ENCODE data around the gene ASAP2. TPM values are rescaled to one million over a fixed set of nuclear protein-coding genes. Genes with fewer than 3 reads are reported as not detected.

ASAP2 gene
- total RNA-seq, 1 donor from 2014 or later = 0.23 TPM

DNA sequence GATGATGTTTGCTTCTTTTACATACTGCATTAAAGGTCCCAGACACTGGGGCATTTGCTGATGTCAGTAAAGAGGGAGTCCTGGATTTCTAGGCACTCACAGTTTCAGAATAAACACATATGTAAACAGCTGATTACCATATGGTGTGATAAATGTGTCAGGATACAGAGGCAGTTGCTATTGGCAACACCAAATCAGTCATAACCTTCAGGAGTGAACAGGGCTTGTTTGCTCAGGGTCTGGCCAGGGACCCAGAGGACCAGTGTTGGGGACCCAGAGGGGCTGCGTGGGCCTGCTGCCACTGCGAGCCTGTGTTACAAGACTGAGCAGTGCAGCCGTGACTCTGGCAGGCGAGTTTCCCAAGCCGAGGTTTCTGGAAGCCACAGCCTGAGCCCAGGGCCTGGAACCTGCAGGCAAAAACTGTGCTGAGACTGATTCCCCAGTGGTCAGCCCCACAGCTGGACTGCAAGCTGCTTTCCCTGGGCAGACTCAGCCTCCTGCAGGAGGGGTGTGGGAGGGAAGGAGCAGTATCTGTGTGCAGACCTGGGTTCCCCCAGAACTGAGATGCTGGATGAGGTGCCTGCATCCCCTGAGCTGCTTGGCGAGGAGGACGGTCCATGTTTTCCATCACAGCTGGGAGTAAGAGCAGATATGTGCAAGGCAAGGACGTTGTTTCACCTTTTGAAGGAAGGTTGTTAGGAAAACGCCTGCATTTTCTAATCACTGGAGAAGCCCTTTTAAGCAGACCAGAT, 23.6 kb downstream of the ASAP2 start:
- intact Hi-C loops (cut with micrococcal nuclease) = no loop called here

DNA sequence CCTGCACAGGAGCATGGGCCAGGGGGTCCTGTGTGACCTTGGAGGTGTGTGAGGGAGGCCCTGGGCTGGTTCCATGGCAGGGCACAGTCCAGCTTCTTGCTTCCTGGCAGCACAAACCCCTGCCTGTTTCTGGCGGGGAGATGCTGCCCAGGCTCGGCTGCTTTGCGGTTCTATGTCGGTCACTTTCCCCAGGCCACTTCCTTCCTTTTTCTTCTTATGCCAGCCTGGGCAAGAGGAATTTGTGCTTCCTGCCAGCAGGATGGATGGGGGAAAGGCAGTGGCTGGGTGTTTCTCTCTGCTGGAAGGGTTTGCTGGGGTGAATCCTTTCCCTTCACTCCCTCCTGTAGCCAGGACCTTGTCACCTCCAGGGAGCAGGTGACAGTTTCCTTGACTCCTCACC, 24.3 kb downstream of the ASAP2 start:
- intact Hi-C loops (cut with micrococcal nuclease) = no loop called here

DNA sequence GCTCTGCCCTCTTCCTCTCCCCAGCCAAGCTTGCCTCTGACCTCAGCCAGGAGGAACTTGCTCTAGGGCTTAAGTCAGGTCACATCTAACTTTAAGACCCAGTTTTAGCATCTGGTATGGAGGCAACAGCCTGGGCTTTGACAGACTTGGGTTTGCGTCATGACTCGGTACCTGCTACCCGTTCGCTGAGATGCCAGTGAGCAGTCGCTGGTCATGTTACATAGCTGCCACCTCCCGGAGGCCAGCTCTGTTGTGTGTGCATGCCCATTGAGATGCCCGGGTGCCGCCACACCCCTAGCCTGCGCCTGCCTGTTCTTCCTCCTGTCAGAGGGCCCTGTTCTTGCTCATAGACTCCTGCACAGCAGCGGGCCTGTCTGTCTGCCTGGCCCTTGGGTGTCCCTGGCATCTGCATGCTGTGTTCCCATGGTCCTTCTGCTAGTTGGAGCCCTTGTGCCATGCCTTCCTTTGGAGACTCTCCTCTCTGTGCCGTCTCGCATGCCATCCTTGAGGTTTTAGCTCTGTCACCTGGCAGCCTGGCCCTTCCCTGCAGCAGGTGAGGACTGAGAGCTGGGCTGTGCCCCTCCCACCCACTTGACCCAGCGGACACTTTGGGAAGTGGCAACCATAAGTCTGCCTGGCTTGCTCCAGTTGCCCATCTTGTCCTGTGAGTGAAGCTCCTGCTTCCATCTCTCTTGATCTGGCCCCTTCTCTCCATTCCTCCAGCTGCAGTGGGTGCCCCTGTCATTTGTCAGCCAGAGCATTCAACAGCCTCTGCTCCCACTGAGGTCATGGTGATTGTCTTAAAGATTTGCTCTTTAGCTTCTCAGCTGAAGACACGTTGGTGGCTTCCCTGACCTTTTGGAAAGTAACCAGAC, 24.9 kb downstream of the ASAP2 start:
- intact Hi-C loops (cut with micrococcal nuclease) = no loop called here

DNA sequence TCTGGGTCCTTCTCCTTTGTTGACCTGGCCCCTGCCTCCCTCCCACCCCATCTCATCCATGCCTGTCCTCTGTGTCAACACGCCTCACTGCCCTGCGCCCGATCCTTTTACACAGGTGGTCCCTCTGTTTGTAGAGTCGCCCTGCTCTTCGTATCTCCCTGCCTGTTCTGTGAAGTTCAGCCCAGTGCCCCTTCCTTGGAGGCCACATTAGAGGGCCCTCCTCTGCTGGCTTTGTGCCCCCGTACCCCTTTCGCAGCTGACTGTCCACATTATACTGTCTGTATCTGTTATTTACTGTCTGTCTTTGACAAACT, 25.5 kb downstream of the ASAP2 start:
- intact Hi-C loops (cut with micrococcal nuclease) = no loop called here

DNA sequence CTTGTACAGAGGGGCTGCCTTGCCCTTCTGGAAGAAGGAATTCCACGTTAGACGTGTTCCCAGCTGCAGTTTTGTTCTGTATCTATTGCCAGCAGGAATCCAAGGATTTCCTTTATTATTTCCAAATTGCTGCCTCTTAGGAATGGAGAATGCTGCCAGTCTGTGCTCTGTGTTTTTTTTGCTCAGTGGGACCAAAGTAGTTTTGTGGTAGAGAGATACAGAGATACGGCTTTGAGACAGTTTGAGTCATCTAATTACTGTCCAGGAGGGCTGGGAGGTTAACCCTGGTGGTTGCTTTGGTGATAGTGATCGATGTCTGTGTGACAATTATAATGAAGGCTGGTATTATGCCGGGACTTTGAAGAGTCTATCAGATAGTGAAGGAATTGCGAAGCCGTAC, 26.3 kb downstream of the ASAP2 start:
- intact Hi-C loops (cut with micrococcal nuclease) = no loop called here

DNA sequence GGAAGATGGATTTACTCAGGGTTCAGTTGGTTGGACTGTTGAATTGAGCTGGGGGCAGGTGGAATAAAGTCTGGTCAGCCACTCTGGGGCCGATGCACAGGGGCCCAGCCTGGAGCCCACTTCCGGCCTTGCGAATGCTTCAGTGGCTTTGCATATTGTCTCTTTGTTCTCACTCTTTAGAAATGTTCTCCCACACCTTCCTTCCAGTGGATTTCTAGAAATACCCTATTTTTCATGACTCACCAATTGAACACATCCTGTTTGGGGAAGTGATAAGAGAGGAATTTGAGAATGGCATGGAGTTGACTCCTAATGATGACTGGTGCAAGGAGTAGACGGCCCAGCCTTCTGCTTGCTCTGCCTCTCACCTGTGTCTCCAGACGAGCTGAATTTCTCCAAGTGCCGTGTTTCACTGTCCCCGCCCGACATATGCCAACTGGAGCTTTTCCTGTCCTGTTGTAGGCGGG, 28.1 kb downstream of the ASAP2 start:
- intact Hi-C loops (cut with micrococcal nuclease) = no loop called here

DNA sequence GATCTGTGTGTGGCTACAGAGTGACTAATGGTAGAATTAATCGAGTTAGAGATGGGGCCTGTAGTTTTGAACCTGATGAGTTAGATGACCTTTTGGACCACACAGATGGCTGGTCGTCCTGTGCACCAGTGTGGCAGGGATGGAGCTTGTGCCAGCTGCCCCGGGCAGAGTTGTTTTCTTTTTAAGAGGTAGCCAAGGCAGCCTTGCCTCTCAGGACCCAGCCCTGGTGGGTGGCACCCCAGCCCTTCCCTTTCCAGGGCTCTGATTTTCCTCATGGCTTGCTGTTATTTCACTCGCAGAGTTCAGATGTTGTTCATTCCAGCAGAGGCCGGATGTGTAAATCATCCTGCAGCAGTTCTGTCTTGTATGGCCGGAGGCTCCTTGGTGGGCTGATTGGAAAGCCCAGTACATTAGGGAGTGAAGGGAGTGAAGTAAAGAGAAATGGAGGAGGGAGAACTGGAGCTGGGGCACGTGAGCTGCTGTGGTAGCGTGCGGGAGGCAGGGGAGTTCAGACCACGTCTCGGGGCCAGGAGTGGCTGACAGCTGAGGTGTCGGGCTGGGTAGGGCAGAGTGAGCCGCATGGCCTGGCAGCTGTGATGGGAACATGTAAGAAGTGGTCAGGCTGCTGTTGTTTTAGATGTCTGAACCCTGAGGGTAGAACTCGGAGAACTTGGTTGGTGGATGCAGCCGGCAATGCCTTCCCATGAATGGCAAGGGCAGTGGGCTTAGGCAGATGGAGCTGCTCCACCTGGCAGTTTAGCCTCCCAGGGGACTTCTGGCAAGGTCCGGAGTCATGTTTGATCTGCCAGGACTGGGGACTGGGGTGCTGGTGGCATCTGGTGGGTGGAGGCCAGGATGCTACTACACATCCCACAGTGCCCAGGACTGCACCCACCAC, 28.8 kb downstream of the ASAP2 start:
- intact Hi-C loops (cut with micrococcal nuclease) = no loop called here

DNA sequence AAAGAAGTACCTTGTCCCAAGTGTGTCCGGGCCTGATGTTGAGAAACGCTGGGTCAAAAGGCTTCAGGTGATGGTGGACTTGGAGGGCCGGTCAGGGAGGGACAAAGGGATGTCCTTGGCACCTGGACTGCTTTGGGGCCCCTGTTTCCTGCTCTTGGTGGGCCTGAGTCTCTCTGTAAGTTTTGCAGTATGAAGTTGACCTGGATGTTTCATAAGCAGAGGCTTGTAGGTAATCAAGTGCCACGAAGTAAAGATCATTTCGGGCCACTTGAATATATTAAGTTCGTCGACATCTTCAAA, 29.4 kb downstream of the ASAP2 start:
- intact Hi-C loops (cut with micrococcal nuclease) = no loop called here

DNA sequence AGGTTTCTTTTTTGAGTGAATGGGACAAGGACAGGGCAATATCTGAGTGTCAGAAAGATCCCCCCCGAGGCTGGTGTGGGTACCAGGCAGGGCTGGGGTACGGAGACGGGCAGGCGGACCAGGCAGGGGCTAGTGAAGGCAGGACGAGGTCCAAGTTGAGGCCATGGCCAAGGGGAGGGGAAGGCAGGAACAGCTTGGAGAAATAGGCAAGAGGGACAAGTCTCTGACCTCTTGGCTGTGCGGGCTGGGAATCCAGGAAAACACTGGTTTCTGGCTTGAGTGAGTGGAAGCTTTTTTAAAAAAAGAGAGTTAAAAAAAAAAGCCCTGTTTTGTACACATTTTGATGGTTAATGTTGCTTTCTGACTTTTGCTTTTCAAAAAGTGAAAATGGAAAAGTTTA, 30.3 kb downstream of the ASAP2 start:
- intact Hi-C loops (cut with micrococcal nuclease) = no loop called here

DNA sequence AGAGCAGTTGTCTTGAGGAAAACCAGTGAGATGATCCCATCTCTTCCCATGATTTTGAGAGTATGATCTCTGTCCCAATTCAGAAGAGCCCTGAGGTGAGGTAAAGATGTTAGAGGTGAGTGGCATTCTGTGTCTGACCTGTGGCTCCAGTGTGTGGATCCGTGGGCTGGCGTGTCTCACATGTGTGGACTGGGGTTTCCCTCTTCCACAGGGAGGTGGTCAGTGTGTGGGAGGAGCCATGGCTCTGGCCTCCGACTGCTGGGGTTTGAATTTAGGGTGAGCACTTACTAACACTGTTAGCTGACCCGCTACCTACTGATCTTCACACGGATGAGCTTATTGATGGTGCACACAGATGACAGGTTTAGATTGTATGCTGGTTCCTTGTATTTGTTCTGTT, 31.2 kb downstream of the ASAP2 start:
- intact Hi-C loops (cut with micrococcal nuclease) = no loop called here

DNA sequence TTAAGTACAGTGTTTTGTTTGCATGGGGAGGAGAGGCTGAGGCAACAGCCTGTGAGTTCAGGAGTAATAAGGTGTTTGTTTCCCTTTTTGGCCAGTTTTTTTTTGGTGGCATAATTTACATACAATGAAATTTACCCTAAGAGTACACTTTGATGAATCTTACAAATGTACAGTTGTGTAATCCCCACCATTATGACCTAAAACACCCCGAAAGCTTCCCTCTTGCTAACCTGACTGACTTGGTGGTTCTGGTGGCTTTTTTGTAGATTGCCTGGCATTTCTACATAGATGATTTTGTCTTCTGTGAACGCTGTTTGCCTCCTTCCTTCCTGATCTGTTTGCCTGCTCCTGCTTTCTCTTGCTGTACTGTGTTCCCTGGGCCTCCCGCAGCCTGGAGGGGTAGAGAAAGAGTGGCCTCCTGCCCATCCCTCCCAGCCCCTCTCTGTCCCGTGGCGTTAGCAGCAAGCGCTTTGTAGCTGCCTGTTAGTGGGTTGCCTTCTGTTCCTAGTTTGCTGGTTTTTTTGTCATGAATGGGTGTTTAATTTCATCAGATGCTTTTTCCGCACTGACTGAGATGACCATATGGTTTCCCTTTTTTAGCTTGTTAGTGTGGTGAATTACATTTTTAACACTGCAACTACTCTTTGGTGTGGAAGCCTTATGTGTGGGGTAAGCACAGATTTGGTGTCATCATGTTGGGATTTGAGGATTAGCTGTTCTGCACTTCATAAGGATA, 32.1 kb downstream of the ASAP2 start:
- intact Hi-C loops (cut with micrococcal nuclease) = no loop called here

DNA sequence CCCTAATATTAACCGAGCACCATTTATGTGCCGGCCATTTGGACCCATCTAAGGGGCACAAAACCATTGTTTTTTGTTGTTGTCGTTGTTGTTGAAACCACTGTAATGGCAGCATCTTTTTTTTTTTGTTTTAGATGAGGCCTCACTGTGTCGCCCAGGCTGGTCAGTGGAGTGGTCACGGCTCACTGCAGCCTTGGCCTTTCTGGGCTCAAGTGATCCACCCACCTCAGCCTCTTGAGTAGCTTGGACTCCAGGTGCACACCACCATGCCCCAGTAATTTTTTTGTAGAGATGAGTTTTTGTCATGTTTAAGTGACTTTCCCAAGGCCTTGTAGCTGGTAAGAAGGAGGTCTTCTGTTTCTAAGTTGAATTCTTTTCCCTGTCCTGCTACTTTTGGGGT, 33.0 kb downstream of the ASAP2 start:
- intact Hi-C loops (cut with micrococcal nuclease) = no loop called here

DNA sequence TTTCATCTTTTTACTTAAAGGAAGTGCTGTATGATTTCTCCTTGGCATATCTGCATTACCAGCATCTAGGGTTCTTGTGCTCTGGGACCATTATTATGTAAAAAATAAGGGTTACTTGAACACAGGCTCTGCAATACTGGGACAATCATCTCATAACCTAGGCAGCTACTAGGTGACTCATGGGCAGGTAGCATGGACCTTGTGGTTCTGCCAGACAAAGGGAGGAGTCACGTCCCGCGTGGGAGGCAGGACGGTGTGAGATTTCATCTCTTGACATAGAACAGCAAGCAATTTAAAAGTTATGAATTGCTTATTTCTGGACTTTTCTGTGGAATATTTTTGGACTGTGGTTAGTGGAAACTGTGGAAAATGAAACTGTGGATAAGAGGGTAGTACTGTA, 34.1 kb downstream of the ASAP2 start:
- intact Hi-C loops (cut with micrococcal nuclease) = no loop called here

DNA sequence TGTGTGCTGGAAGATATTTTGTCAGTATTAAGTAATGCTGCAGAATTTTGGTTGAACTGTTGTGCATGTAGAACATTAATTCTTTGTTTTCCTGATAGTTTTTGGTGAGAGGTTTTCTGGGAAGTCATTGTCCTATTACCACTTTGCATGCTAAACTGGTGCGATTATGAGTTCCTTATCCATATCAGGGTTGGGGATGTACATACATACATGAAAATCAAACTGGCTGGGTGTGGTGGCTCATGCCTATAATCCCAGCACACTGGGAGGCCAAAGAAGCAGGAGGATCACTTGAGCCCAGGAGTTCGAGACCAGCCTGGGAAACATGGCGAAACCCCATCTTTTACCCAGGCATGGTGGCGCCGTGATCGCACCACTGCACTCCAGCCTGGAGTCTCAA, 34.6 kb downstream of the ASAP2 start:
- intact Hi-C loops (cut with micrococcal nuclease) = no loop called here

DNA sequence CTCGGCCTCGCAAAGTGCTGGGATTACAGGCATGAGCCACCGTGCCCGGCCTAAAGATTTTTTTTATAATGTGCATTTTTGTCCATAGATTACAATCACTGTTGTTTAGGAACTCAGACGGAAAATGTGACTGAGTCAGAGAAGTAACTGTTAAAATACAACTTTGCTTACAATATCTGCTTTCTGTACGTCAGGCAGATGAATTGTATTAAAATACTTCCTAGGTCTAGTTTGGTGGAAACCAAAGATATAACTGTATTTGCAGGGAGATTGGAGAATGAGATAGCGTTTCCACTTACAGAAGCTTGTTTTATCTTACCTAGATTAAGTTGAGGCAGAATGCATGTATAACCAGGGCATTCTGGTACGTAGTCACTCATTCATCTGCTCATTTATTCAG, 36.7 kb downstream of the ASAP2 start:
- intact Hi-C loops (cut with micrococcal nuclease) = no loop called here

DNA sequence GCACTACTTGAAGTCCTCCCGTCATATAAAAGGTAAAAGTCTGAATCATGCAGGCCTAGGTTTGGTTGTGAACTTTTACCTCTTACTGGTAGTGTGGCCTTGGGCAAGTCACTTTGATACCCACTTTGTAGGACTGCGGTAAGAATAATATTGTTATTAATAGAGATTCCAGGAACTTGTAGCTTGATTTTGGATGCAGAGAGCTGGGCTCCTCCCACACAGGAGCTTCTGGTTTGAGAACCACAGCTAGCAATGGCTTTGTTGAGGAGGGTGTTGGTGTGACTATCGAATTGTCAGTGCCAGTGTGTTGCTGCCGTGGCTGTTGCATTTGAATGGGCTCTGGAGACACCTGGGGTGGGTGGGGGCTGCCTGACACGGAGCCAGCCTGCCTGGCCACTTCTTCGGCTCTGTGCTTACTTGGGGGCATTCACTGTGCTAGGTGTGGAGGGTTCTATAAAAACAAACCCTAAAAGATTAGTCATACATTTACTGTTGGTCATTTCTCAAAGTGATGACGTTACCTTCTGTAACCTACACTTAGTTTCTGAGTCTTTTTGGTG, 38.5 kb downstream of the ASAP2 start:
- intact Hi-C loops (cut with micrococcal nuclease) = no loop called here

DNA sequence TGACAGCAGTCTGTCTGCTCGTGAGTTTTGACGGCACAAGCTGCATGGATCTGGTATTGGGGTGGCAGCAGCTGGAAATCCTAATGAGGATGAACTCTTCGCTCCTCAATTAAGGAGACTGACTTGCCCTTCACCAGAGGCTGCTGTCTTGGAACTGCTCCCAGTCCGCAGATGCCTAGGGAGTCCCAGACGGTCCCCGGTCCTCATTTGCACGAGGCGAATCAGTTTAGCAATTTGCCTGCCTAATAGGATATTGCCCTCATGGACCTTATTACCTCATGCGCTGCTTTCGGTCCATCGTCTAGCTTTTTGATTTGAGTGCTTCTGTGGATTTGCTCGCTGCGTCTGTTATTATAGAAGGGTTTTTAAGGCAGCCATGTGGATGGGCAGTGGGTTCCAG, 40.6 kb downstream of the ASAP2 start:
- intact Hi-C loops (cut with micrococcal nuclease) = no loop called here

DNA sequence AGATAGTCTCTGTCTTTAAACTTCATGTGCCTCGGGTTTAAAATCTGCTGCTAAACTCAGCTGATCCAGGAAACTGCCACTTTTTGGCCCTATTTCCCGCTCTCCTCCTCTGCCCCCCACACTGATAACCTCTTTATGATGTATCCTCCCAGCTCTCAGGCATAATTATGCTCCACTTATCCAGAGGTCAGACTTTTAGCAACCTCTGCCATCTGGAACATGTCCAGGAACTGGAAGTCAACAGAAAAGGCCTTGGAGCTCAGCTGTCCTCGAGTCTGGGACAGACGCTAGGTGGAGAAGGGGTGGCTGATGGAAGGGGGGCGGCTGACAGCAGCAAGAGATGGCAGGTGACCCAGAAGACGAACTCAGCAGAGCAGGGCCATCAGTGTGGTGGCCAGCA, 41.2 kb downstream of the ASAP2 start:
- intact Hi-C loops (cut with micrococcal nuclease) = no loop called here

DNA sequence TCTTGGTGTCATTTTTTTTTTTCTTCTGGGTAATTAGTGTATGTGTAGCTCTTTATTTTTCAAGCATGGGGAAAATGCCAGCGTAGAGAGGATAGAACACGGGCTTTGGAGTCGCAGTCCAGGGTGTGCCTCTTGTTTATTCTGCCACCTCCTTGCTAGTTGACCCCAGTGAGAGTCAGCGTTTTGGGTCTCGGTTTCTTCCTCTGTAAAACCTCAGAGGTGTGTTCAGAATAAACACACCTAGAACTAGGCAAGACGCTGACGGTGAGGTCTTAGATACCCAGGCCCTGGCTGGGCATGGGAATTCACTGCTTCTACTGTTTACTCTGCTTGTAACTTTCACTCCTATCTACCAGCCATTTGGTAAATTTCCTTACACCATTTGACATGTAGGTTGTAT, 41.8 kb downstream of the ASAP2 start:
- intact Hi-C loops (cut with micrococcal nuclease) = no loop called here

DNA sequence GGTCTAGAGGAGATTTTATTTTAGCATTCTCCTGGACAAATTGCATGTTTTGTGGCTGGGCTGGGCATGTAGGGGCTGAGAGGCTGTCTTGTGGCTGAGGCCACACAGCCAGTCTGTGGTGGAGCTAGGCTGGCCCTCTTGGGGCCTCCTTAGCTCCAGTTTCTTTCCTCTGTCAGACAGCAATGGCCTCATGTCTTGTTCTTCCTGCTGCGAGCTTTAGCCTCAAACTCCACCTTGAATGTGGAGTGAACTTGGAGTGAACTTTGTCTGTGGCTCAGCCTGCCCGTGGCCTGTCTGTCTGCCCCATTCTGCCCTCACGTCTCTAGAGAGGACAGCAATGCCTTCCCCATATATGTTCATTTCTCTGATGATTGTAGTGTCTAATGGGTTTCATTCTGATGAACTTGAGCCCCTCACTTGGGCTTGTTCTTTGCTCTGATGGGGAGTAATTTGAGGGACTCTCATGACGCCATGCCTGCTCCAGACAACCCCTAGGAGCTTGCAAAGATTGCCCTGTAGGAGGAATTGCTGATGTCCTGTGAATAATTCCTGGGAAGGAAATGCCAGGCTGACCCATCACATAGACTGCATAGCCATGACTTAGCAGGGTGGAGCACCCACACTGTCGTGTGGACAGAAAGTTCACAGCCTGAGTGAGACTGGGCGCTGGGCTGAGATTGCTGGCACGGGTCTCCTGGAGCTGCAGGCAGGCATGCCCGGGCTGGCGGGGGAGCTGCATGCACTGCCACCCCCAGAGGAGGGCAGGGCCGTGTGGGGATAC, 42.6 kb downstream of the ASAP2 start:
- intact Hi-C loops (cut with micrococcal nuclease) = no loop called here
